Gastroesophageal sphincter (tissue), 4 donors: Measurements from ENCODE around the gene PGF. TPM values are rescaled to one million over a fixed set of nuclear protein-coding genes. Genes with fewer than 3 reads are reported as not detected.

Experiments used
- ATAC-seq: fragments of 150-250 bp; one replicate; pipeline ENCODE4 v1.9.1; 2016; ENCODE audit warnings: mild to moderate bottlenecking, moderate library complexity
- H3K27ac ChIP-seq, 4 donors: fragments of 200-600 bp; sonication (generic) in 3 of 4; 1 replicate in 3 of 4; 2 replicates in 1 of 4; pipeline ENCODE4 v1.5.1; 2016 to 2019
- H3K27me3 ChIP-seq: fragments of 200-600 bp; sonication (generic); one replicate; pipeline ENCODE4 v1.5.1; 2019
- H3K36me3 ChIP-seq, 2 donors: fragments of 200-600 bp; sonication (generic); one replicate each; pipeline ENCODE4 v1.5.1; 2019; ENCODE audit warnings: control low read depth in 1 of 2
- H3K4me1 ChIP-seq, 3 donors: fragments of 200-600 bp; sonication (generic); 1 replicate in 2 of 3; 2 replicates in 1 of 3; pipeline ENCODE4 v1.5.1; 2016 to 2019; ENCODE audit warnings: control low read depth in 2 of 3
- H3K4me3 ChIP-seq, 2 donors: fragments of 200-600 bp; sonication (generic); one replicate each; pipeline ENCODE4 v1.5.1; 2019; ENCODE audit warnings: mild to moderate bottlenecking in 1 of 2, moderate library complexity in 1 of 2
- H3K9me3 ChIP-seq, 3 donors: fragments of 200-600 bp; sonication (generic); one replicate each; pipeline ENCODE4 v1.5.1; 2017 to 2019; ENCODE audit warnings: control low read depth in 2 of 3
- EP300 ChIP-seq: sonication (generic); formaldehyde crosslinking; IDR thresholded peaks from one replicate; pipeline ENCODE4 v1.6.1; 2017; ENCODE audit warnings: antibody characterized with exemption, mild to moderate bottlenecking
- POLR2A ChIP-seq, 2 donors: fragments of 450-650 bp; IDR thresholded peaks; one replicate each; pipeline ENCODE4 v1.6.1; 2017; ENCODE audit warnings: antibody characterized with exemption in 2 of 2, mild to moderate bottlenecking in 2 of 2, moderate library complexity in 1 of 2
- POLR2AphosphoS5 ChIP-seq: sonication (generic); formaldehyde crosslinking; IDR thresholded peaks from one replicate; pipeline ENCODE4 v1.6.1; 2017; ENCODE audit warnings: antibody characterized with exemption
- WGBS, 2 donors: methylation state at CpG; one replicate each; pipeline ENCODE4 v1.1.5; 2018; ENCODE audit warnings: low coverage in 1 of 2; 5-methylcytosine and 5-hydroxymethylcytosine counted together
- total RNA-seq, 4 donors: library from RNA; depleted of rRNA; stranded (reverse); fragments of >200 nt; gene quantifications; one replicate each; pipeline ENCODE4 v1.1.0, GENCODE V29; 2016
- TF ChIP-seq, protein P1 (sequence below), 4 experiments: fragments of 200-600 bp in 2 of 4; fragments of 450-650 bp in 2 of 4; sonication (generic) in 1 of 4; IDR thresholded peaks; one replicate each; pipeline ENCODE4 v1.5.1; 2017 to 2019; ENCODE audit warnings: antibody characterized with exemption in 4 of 4, mild to moderate bottlenecking in 2 of 4, moderate library complexity in 2 of 4

The PGF gene
- total RNA-seq, 4 donors from 2014 or later: 11.2 to 21.0 (median 16.5) TPM

DNA sequence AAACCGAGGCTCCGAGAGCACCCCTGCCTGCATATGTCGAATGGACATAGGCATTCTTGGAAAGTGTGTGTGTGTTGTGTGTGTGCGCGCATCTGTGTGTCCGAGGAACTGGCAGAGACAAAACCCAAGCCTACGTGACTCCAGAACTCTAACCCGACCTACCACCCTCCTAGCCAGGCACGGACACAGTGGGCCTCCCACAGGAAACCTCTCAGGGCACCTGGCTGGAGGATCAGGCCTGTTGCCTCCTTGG, 556 bp upstream of the PGF start:
- H3K27me3 ChIP-seq: peaks cover 39% of the 10 kb centered on the region
- peaks cover 0 to 35% (median 14%) of the 10 kb centered on the region in 3 donors for H3K4me1 ChIP-seq
- H3K4me3 ChIP-seq: peak overlapping the region in 1 of 2 donors; percentile 64
- H3K9me3 ChIP-seq: no peaks in the 10 kb centered on the region
- ATAC-seq: no peak
- H3K27ac ChIP-seq: peak overlapping the region in 2 of 4 donors; percentile 24 to 69
- TF ChIP-seq POLR2AphosphoS5: no peak
- WGBS, 2 donors: 86% methylated on average over 6 of the region's 9 CpGs; no CpG with 5 or more reads in 1 of the 2 donors
- H3K36me3 ChIP-seq: no peaks in the 10 kb centered on the region

- Histone ChIP-seq H3K27ac (peak overlapping the region in 3 of 4 donors; percentile 39 to 69 (median 46)), H3K36me3 (no peaks in the 10 kb centered on the region), H3K27me3 (peaks cover 50% of the 10 kb centered on the region), H3K9me3 (no peaks in the 10 kb centered on the region), H3K4me3 (peak overlapping the region; percentile 33 to 64), H3K4me1 (peaks cover 0 to 35% (median 14%) of the 10 kb centered on the region in 3 donors)
- TF ChIP-seq POLR2AphosphoS5: no peak
- TF ChIP-seq EP300: no peak
- TF ChIP-seq, protein P1, sequence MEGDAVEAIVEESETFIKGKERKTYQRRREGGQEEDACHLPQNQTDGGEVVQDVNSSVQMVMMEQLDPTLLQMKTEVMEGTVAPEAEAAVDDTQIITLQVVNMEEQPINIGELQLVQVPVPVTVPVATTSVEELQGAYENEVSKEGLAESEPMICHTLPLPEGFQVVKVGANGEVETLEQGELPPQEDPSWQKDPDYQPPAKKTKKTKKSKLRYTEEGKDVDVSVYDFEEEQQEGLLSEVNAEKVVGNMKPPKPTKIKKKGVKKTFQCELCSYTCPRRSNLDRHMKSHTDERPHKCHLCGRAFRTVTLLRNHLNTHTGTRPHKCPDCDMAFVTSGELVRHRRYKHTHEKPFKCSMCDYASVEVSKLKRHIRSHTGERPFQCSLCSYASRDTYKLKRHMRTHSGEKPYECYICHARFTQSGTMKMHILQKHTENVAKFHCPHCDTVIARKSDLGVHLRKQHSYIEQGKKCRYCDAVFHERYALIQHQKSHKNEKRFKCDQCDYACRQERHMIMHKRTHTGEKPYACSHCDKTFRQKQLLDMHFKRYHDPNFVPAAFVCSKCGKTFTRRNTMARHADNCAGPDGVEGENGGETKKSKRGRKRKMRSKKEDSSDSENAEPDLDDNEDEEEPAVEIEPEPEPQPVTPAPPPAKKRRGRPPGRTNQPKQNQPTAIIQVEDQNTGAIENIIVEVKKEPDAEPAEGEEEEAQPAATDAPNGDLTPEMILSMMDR (IDR thresholded peaks at IDR 0.05): no peak
- no peak for TF ChIP-seq POLR2A (IDR thresholded peaks at IDR 0.05)
- ATAC-seq: peak; percentile 4
- WGBS, 2 donors: no CpG with 5 or more reads among the region's 3 CpGs
These were observed 509 bp downstream of the PGF start for GRCh38 chr14:74954947-74955228.

DNA sequence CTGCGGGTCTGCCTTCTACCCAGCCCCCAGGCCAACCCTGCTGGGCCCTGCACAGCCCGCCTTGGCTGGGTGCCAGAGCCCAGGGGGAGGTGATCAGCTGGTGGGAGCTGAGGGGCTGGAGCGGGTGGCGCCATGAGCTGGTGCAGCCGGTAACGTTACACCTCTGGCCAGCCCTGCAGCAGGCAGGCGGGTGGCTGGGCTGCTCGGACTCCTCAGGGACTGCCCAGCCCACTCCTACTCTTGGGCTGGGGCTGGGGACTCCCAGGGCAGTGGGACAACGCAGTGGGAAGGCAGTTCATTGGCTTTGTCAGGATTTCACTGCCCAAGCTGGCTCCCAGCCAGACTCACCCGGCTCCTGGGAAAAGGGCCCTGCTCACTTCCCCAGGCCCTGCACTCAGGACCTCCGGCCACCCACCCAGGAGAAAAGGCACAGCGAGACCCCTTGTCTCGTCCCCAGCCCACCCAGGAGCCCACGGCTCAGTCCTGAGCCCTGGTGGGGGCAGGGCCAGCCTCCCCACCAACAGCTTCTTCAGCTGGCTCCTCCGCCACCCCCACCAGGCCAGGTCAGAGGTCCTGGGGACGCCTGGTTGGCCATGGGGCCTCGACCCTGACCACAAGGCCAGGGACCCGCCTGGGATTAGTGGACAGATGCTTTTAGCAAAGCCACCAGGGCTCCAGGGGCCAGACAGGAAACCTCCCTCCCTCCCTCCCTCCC, 1.0 kb downstream of the PGF start:
- H3K4me3 ChIP-seq: peak overlapping the region; percentile 33 to 64
- no peak for ATAC-seq
- H3K27me3 ChIP-seq: peaks cover 55% of the 10 kb centered on the region
- TF ChIP-seq POLR2AphosphoS5 (no peak), EP300 (no peak), POLR2A (IDR thresholded peaks at IDR 0.05) (no peak)
- TF ChIP-seq, protein P1 (IDR thresholded peaks at IDR 0.05): no peak
- peaks cover 0 to 3% of the 10 kb centered on the region in 2 donors for H3K36me3 ChIP-seq
- H3K27ac ChIP-seq: peak overlapping the region in 3 of 4 donors; percentile 39 to 69 (median 46)
- peaks cover 0 to 35% (median 14%) of the 10 kb centered on the region in 3 donors for H3K4me1 ChIP-seq
- WGBS, 2 donors: no CpG with 5 or more reads among the region's 18 CpGs
- H3K9me3 ChIP-seq: no peaks in the 10 kb centered on the region

DNA sequence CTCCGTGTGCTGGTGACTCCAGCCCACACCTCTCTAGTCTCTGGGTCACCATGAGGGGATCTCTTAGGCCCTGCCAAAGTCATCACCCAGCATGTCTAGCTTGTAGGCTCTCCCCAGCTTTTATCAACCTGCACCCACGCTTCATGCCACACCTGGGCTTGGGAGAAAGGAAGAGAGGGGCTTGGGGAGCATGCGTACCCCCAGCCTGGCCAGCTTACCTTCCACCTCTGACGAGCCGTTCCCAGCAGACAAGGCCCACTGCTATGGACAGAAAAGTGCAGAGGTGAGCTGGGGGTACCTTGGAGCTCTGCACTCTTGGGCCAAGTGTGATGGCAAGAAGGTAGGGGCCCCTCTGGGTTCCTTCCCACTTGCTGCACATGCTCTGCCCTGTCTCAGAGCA, 1.7 kb downstream of the PGF start:
- 50% methylated on average over 1 of the region's 5 CpGs; no CpG with 5 or more reads in 1 of the 2 donors for WGBS, 2 donors
- Histone ChIP-seq H3K4me1 (peaks cover 0 to 35% (median 14%) of the 10 kb centered on the region in 3 donors), H3K9me3 (no peaks in the 10 kb centered on the region), H3K4me3 (peak overlapping the region in 1 of 2 donors; percentile 64), H3K36me3 (peaks cover 0 to 8% of the 10 kb centered on the region in 2 donors), H3K27ac (no peak overlapping the region), H3K27me3 (peaks cover 60% of the 10 kb centered on the region)
- ATAC-seq: no peak
- no peak for TF ChIP-seq POLR2AphosphoS5
- no peak for TF ChIP-seq EP300
- TF ChIP-seq POLR2A (IDR thresholded peaks at IDR 0.05): no peak
- TF ChIP-seq, protein P1 (IDR thresholded peaks at IDR 0.05): no peak

DNA sequence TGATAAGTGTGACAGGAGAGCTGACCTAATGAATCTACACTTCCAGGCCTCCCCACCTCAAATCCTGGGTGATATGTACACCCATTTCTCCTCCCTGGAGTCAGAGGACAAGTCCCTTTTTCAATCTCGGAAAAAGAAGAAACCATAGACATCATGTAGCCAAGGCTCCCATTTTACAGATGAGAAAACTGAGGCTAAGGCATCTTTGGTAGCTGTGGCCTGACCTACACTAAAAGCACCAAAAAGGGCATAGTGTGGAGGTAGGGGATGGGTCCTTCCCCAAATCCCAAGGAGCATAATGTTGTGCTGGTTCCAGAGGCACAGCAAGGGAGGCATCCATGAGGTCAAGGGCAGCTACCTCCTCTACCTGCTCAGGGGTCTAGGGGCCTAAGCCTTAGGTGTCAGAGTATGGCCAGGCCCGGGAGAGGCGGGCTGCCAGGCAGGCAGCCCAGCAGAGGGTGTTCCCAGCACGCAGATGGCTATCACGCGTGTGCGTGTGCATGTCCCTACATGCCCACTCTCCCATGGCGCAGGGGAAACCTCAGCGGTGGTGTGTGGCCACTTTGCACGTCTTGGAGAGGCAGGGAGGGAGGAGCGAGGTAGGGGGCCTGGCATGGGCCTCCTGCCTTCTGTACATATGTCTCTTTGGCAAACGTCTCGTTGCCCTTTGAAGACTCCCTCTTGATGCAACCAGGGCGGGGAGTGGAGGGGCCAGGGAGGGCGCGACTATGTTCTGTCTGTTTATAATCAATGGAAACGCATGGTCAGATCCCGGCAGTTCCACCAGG, 2.5 kb downstream of the PGF start:
- H3K4me3 ChIP-seq: peak overlapping the region in 1 of 2 donors; percentile 64
- peaks cover 0 to 35% (median 14%) of the 10 kb centered on the region in 3 donors for H3K4me1 ChIP-seq

More for the DNA sequence above, 2.5 kb downstream of the PGF start:
- ATAC-seq: no peak
- H3K27ac ChIP-seq: no peak overlapping the region
- TF ChIP-seq POLR2A (IDR thresholded peaks at IDR 0.05) (no peak), POLR2AphosphoS5 (no peak), EP300 (no peak)
- TF ChIP-seq, protein P1 (IDR thresholded peaks at IDR 0.05): no peak
- H3K9me3 ChIP-seq: no peaks in the 10 kb centered on the region
- WGBS, 2 donors: 64 to 95% methylated on average over 5 to 8 of the region's 18 CpGs
- H3K27me3 ChIP-seq: peaks cover 60% of the 10 kb centered on the region
- H3K36me3 ChIP-seq: peaks cover 0 to 13% of the 10 kb centered on the region in 2 donors
